HL-60 (cell line): ENCODE data around the gene RAB8B.

Source experiments
- DNase-seq, 2 experiments: peaks; one replicate each; pipeline ENCODE4 v3.0.0-alpha.2; 2010 to 2020; ENCODE audit warnings: low read depth in 1 of 2, low spot score in 1 of 2
- H3K27ac ChIP-seq: fragments of 250-450 bp; sonication (Bioruptor Pico); replicated peaks from 2 replicates; pipeline ENCODE4 v1.5.1; 2020; ENCODE audit warnings: mild to moderate bottlenecking, moderate library complexity
- H3K27me3 ChIP-seq: fragments of 250-450 bp; sonication (Bioruptor Pico); 2 replicates; pipeline ENCODE4 v1.5.1; 2021; ENCODE audit warnings: mild to moderate bottlenecking, moderate library complexity; ENCODE audit not compliant: insufficient read depth, poor library complexity, severe bottlenecking
- H3K4me3 ChIP-seq: replicated peaks from 2 replicates; pipeline ENCODE4 v1.5.1; 2011; ENCODE audit warnings: mild to moderate bottlenecking, control low read depth, low read length; ENCODE audit not compliant: insufficient read depth
- CTCF ChIP-seq: IDR thresholded peaks from one replicate; pipeline ENCODE4 v1.5.1; 2011; ENCODE audit warnings: low read length, control low read depth, inconsistent platforms; ENCODE audit not compliant: insufficient read depth
- GABPA ChIP-seq: IDR thresholded peaks from 2 replicates; pipeline ENCODE4 v1.6.1; 2012; ENCODE audit warnings: low read depth
- POLR2AphosphoS5 ChIP-seq: IDR thresholded peaks from 2 replicates; pipeline ENCODE4 v1.6.1; 2012; ENCODE audit warnings: low read depth
- REST ChIP-seq: IDR thresholded peaks from 2 replicates; pipeline ENCODE4 v1.6.1; 2012; ENCODE audit warnings: low read depth; ENCODE audit not compliant: insufficient replicate concordance
- SPI1 ChIP-seq: IDR thresholded peaks from 2 replicates; pipeline ENCODE4 v1.6.1; 2012; ENCODE audit warnings: low read depth, mild to moderate bottlenecking, borderline replicate concordance
- long read RNA-seq: library from polyadenylated mRNA; unstranded; transcript quantifications from one replicate; pipeline ENCODE4 v2.0.0, GENCODE V29; 2020

The RAB8B gene
- long read RNA-seq, full-length matches to known transcripts: 20 of 26 reads
- long read RNA-seq, partial matches to known transcripts: 0 of 26 reads
- long read RNA-seq, other reads (novel, unspliced or antisense): 6 of 26 reads

GRCh38 chr15:63188926-63189871 is at the start of gene RAB8B:
TSS of gene RAB8B (plus strand) at chr15:63189606. CDS start at chr15:63189625, 19 bp downstream.
- TF ChIP-seq CTCF (no peak), POLR2AphosphoS5 (peak; percentile 36; the same call in 1 of the 2 replicates)
- no peaks in the 10 kb centered on the region for H3K27me3 ChIP-seq
- peak within 1 kb of the TSS; percentile 94 for H3K4me3 ChIP-seq
- peak; percentile 81 to 95 for DNase-seq
- peak within 1 kb of the TSS; percentile 62 for H3K27ac ChIP-seq

- no peak overlapping the region for H3K4me3 ChIP-seq
- no peaks in the 10 kb centered on the region for H3K27me3 ChIP-seq
- DNase-seq: no peak
- TF ChIP-seq REST (no peak), CTCF (no peak), POLR2AphosphoS5 (no peak), SPI1 (no peak), GABPA (no peak)
- H3K27ac ChIP-seq: no peak overlapping the region
Observed at GRCh38 chr15:63140936-63141335, 48.5 kb upstream of the RAB8B start.

GRCh38 chr15:63145426-63145825 is 44.0 kb upstream of the RAB8B start:
- H3K27ac ChIP-seq: no peak overlapping the region
- no peak for TF ChIP-seq CTCF
- TF ChIP-seq REST: no peak
- no peak for TF ChIP-seq GABPA
- no peak for TF ChIP-seq SPI1
- TF ChIP-seq POLR2AphosphoS5: no peak
- DNase-seq: no peak

More at GRCh38 chr15:63145426-63145825, 44.0 kb upstream of the RAB8B start:
- Histone ChIP-seq H3K27me3 (no peaks in the 10 kb centered on the region), H3K4me3 (no peak overlapping the region)
